22Rv1 (cell line): Measurements from ENCODE around the gene TP53AIP1.

Experiments used
- H3K27ac ChIP-seq: fragments of 450-650 bp; 2 replicates; pipeline ENCODE4 v1.5.1; 2017
- CTCF ChIP-seq: fragments of 450-650 bp; IDR thresholded peaks from 2 replicates; pipeline ENCODE4 v1.5.1; 2017; ENCODE audit warnings: mild to moderate bottlenecking
- ZFX ChIP-seq: fragments of 450-650 bp; IDR thresholded peaks from 2 replicates; pipeline ENCODE4 v1.6.1; 2017; ENCODE audit warnings: antibody characterized with exemption, borderline replicate concordance

TP53AIP1 gene

GRCh38 chr11:128919216-128919615 is 23.5 kb downstream of the TP53AIP1 start:
- no peak for TF ChIP-seq CTCF
- no peak for TF ChIP-seq ZFX
- no peak overlapping the region for H3K27ac ChIP-seq

GRCh38 chr11:128917144-128917724 is 25.4 kb downstream of the TP53AIP1 start:
- no peak for TF ChIP-seq CTCF
- no peak for TF ChIP-seq ZFX
- no peak overlapping the region for H3K27ac ChIP-seq

- no peak overlapping the region for H3K27ac ChIP-seq
- TF ChIP-seq ZFX, result no peak
- no peak for TF ChIP-seq CTCF
Observed at GRCh38 chr11:128916681-128917080, 26.0 kb downstream of the TP53AIP1 start.

- no peak overlapping the region for H3K27ac ChIP-seq
- TF ChIP-seq CTCF, result no peak
- no peak for TF ChIP-seq ZFX
Observed at GRCh38 chr11:128916037-128916572, 26.6 kb downstream of the TP53AIP1 start.

- no peak for TF ChIP-seq ZFX
- no peak for TF ChIP-seq CTCF
- no peak overlapping the region for H3K27ac ChIP-seq
Observed at GRCh38 chr11:128915149-128915521, 27.5 kb downstream of the TP53AIP1 start.

GRCh38 chr11:128914216-128915148 is 28.2 kb downstream of the TP53AIP1 start:
- no peak overlapping the region for H3K27ac ChIP-seq
- TF ChIP-seq CTCF (no peak), ZFX (no peak)

GRCh38 chr11:128913806-128914205 is 28.9 kb downstream of the TP53AIP1 start:
- TF ChIP-seq ZFX, result no peak
- TF ChIP-seq CTCF, result no peak
- no peak overlapping the region for H3K27ac ChIP-seq
